Ectodermal cell (in vitro differentiated cells): ENCODE data around the gene TRAK1.

Experiments
- H3K27ac ChIP-seq: 2 replicates; pipeline ENCODE4 v1.7.0; 2013; ENCODE audit warnings: mild to moderate bottlenecking, low read depth, low read length; ENCODE audit not compliant: insufficient read depth, poor library complexity, severe bottlenecking
- H3K27me3 ChIP-seq: 2 replicates; pipeline ENCODE4 v1.7.0; 2013; ENCODE audit warnings: mild to moderate bottlenecking, low read length; ENCODE audit not compliant: insufficient read depth, control insufficient read depth, poor library complexity, severe bottlenecking
- H3K36me3 ChIP-seq: one replicate; pipeline ENCODE4 v1.7.0; 2013; ENCODE audit warnings: low read length; ENCODE audit not compliant: control insufficient read depth, insufficient read depth
- H3K4me1 ChIP-seq: one replicate; pipeline ENCODE4 v1.7.0; 2013; ENCODE audit warnings: low read length; ENCODE audit not compliant: control insufficient read depth, insufficient read depth
- H3K4me3 ChIP-seq: 2 replicates; pipeline ENCODE4 v1.7.0; 2013; ENCODE audit warnings: low read depth, low read length, control low read depth; ENCODE audit not compliant: insufficient read depth
- H3K9me3 ChIP-seq: 2 replicates; pipeline ENCODE4 v1.7.0; 2013; ENCODE audit warnings: mild to moderate bottlenecking, low read length, moderate library complexity; ENCODE audit not compliant: control insufficient read depth
- WGBS, 2 experiments: methylation state at CpG; one replicate each; pipeline ENCODE4 v1.1.7; 2013; ENCODE audit warnings: missing lambda C conversion rate in 2 of 2; 5-methylcytosine and 5-hydroxymethylcytosine counted together

TRAK1 gene

DNA sequence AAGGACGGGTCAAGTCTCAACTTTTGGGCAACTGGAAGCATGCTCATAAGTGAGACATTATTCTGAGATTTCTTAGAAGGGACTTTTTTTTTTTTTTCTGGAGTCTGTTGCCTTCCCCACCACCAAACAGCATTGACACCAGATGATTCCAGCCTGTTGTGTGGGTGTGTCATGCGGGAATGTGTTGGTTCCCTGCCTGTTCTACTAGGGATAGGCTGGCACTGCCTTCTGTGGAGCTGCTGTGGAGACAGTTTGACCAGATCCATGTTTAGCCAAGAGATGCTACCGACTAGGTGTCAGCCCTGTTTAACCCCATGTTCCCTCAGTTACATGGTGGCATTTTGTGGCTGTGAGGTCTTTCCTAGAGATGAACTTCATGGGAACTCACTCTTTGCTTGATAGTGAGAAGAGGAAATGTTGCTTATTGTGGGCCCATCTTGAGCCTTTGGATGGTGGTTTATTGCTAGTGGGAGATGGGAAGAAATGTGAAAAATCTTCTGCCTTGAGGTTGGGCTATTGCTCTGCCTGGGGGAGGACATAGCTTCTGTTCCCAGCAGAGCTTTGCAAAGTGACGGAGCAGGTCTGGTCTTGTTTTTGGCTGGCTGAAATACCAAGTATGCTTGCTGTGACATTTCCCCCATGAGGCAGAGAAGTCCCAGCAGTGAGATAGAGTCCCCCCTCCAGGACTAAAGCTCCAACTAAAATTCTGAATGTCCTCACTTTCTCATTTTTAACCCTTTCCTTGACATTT is 31.3 kb downstream of the TRAK1 start:
- no peaks in the 10 kb centered on the region for H3K9me3 ChIP-seq
- no peaks in the 10 kb centered on the region for H3K27me3 ChIP-seq
- WGBS, 2 experiments = 88 to 93% methylated on average over 4 of the region's 4 CpGs
- H3K4me3 ChIP-seq = no peak overlapping the region
- H3K27ac ChIP-seq = no peak overlapping the region
- no peaks in the 10 kb centered on the region for H3K4me1 ChIP-seq
- H3K36me3 ChIP-seq = peaks cover 6% of the 10 kb centered on the region

DNA sequence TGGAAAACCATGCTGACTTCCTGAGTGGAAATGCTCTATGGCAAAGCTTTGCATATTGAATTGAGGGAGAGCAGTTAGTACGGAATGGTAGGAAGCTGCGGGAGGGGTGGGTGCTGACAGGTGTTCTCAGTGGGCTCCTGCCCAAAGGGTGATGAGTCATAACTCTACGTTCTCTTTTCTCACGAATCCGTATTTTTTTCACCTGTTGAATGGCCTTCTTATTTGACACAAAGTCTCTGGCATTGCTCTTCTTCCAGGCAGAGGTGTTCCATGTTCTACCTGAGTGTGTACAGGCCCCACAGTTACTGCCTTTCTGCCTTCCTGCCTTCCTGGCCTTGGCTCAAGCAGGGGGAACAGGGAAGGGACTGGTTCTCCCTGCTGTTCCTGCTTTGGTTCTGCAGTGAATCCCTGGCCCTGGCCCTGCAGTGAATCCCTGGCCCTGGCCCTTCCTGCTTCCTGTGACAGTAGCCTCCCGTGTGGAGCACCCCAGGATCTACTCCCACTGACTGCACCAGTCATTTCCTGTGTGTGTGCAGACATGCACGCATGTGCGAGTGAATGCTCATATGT is 31.9 kb downstream of the TRAK1 start:
- Histone ChIP-seq H3K36me3 (peaks cover 6% of the 10 kb centered on the region), H3K9me3 (no peaks in the 10 kb centered on the region), H3K27me3 (no peaks in the 10 kb centered on the region), H3K4me1 (no peaks in the 10 kb centered on the region), H3K27ac (no peak overlapping the region), H3K4me3 (no peak overlapping the region)
- WGBS, 2 experiments = 89 to 90% methylated on average over 8 of the region's 8 CpGs

DNA sequence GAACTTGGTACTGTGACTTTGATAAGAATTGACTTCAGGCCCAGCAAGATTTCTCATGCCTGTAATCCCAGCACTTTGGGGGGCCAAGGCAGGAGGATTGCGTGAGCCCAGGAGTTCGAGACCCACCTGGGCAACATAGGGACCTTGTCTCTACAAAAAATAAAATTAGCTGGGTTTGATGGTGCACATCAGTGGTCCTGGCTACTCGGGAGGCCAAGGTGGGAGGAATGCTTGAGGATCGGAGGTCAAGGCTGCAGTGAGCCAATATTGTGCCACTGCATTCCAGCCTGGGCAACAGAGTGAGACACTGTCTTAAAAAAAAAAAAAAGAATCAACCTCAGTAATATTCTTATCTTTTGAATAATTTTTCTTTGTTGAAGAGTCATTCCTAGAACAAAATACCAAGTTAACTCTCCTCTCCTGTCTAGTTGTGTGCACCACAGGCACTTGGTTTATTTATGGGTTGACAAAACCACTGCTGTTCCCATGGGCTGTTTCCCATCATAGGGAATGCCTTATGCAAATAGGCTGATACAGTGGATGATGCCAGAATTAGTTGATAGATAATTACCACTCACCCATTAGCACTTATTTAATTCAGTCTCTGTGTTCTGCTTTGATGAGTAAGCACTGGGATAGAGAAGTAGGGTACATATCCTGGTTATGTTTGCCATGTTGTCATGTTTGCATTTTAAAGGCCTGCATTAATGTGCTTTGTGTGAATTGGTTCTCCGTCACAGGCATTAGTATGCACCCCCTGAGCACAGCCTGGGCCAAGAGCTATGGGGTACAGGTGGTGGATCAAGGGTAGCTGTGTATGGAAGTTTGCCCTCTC is 32.9 kb downstream of the TRAK1 start:
- WGBS, 2 experiments = 93 to 96% methylated on average over 5 of the region's 5 CpGs
- H3K27me3 ChIP-seq = no peaks in the 10 kb centered on the region
- no peaks in the 10 kb centered on the region for H3K4me1 ChIP-seq
- no peak overlapping the region for H3K4me3 ChIP-seq
- H3K27ac ChIP-seq = no peak overlapping the region
- H3K36me3 ChIP-seq = peaks cover 6% of the 10 kb centered on the region
- no peaks in the 10 kb centered on the region for H3K9me3 ChIP-seq

DNA sequence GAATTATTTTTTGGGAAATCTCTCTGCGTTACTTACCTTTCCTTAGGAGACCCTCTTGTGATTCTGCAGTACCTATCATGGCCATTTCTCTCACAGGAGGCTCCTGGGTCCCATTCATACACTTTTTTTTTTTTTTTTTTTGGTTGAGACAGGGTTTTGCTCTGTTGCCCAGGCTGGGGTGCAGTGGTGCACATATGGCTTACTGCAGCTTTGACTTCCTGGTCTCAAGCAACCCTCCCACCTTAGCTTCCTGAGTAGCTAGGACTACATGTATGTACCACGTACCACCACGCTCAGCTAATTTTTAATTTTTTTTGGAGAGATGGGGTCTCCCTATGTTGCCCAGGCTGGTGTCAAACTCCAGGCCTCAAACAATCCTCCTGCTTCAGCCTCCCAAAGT is 36.1 kb downstream of the TRAK1 start:
- no peak overlapping the region for H3K4me3 ChIP-seq
- no peaks in the 10 kb centered on the region for H3K27me3 ChIP-seq
- peaks cover 6% of the 10 kb centered on the region for H3K36me3 ChIP-seq
- H3K4me1 ChIP-seq = no peaks in the 10 kb centered on the region
- no peaks in the 10 kb centered on the region for H3K9me3 ChIP-seq
- 87 to 98% methylated on average over 3 of the region's 3 CpGs for WGBS, 2 experiments
- H3K27ac ChIP-seq = no peak overlapping the region

DNA sequence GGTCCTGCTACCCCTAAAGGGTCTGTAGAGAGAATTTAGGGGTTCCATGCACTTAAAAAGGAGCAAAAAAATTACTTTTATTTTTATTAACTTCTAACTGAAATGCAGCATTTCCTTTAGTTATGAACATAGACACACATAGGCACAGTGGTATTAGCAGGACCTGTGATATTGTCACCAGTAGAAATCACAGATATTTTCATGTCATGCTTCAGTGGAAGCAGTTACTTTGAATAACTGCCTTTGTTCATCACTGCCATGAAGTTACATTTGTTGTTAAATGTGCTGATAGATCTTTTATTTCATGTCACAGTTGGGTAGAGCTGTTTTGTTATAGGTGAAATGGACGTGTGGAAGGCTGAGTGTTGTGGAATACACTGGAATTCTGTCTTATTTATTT is 37.4 kb downstream of the TRAK1 start:
- Histone ChIP-seq H3K27ac (no peak overlapping the region), H3K4me1 (no peaks in the 10 kb centered on the region), H3K27me3 (no peaks in the 10 kb centered on the region), H3K36me3 (peaks cover 6% of the 10 kb centered on the region), H3K4me3 (no peak overlapping the region), H3K9me3 (no peaks in the 10 kb centered on the region)
- 80% methylated on average over 1 of the region's 1 CpG; no CpG with 5 or more reads in 1 of the 2 experiments for WGBS, 2 experiments

DNA sequence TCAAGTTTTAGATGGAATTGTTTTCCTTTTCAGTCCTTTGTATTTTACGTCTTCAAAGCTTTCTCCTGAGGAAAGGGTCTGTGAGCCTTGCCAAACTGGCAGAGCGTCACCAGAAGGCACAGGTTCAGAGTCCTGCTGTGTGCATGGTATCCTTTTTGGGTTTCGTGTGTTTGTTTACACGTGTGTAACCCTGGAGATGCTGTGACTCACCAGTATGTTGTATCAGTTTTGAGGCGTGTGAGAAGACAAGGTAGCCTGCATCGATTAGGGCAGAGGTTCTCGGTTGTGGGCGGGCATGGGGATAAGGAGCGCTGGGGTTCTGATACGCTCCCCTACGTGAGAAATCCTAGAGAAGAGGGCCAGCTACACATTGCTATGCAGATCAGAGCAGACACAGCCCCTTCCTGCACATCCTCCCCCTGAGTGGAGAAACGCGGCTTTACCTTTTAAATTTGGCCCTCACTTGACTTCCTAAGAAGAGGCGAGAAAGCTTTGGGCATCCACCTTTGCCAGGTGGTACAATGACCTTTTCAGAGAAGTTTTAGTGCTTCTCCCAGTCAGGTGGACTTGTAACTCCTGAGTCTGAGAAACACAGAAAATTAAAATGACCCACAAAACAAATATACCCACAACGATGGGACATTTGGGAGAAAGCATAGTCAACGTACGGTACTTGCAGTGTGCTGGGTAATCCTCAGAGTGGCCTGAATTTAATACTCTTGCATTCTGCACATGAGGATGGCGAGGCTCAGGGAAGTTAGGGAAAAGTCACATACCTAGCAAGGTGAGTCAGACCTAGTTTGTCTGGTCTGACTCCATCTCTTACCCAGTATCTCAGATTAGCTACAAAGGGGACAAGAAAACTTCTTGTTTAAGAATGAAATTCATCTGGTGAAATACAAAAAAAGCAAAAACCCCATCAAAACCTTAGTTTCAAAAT is 38.1 kb downstream of the TRAK1 start:
- whole genome bisulfite sequencing, 2 experiments = 93% methylated on average over 18 of the region's 18 CpGs

DNA sequence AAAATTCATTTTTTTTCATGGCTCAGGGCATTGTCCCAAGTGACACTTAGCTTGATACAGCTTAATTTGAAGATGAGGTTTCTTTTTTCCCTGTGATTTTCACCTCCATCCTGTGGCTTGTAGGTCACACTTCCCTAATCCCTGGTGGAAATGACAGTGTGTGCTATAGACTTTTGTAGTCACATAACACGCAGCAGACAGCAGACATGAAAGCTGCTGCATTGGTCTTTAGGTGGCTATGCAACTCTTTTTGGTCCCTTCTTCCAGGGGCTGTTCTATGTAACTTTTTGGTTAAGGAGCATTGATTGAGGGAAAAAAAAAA is 38.8 kb downstream of the TRAK1 start:
- H3K27me3 ChIP-seq = no peaks in the 10 kb centered on the region
- H3K27ac ChIP-seq = no peak overlapping the region
- 93 to 96% methylated on average over 1 of the region's 1 CpG for WGBS, 2 experiments
- no peak overlapping the region for H3K4me3 ChIP-seq
- peaks cover 6% of the 10 kb centered on the region for H3K36me3 ChIP-seq
- no peaks in the 10 kb centered on the region for H3K9me3 ChIP-seq
- no peaks in the 10 kb centered on the region for H3K4me1 ChIP-seq

More for the DNA sequence above, 38.1 kb downstream of the TRAK1 start:
- H3K27ac ChIP-seq = no peak overlapping the region
- H3K4me1 ChIP-seq = no peaks in the 10 kb centered on the region
- no peaks in the 10 kb centered on the region for H3K9me3 ChIP-seq
- no peaks in the 10 kb centered on the region for H3K27me3 ChIP-seq
- H3K36me3 ChIP-seq = peaks cover 6% of the 10 kb centered on the region
- H3K4me3 ChIP-seq = no peak overlapping the region

DNA sequence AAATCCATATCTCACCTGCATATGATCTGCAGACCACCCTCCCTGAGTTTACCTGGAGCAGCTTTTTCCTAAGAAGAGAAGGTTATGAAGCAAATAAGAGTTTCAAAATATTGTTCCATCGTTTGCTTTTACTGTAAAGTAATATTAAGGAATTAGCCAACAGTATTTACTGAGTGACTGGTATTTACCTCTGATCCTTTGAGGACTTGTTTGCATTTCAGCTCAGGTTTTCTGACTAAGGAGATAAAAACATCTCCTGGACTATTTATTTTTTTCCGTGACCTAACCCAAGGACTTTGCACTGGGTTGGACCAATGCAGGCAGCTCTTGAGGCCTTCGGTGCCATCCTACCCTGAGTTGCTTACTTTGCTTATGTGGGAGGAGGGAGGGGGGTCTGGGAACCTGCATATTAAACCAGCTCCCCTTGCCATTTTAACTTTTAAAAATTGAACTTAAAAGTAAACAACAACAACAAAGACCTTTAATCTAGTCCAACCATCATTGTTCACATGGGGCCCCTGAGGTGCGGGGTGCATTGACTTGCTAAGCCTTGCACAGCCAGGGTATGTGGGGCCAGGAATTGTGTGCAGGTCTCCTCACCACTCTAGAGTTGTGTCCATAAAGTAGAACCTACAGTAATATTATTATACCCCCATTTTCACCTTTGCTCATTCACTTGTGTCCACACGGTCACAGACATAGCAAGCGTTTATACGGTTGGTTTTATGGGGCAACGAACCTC is 39.3 kb downstream of the TRAK1 start:
- Histone ChIP-seq H3K4me1 (no peaks in the 10 kb centered on the region), H3K36me3 (peaks cover 6% of the 10 kb centered on the region), H3K27me3 (no peaks in the 10 kb centered on the region), H3K27ac (no peak overlapping the region), H3K9me3 (no peaks in the 10 kb centered on the region), H3K4me3 (no peak overlapping the region)
- WGBS, 2 experiments = 92 to 99% methylated on average over 8 of the region's 8 CpGs

DNA sequence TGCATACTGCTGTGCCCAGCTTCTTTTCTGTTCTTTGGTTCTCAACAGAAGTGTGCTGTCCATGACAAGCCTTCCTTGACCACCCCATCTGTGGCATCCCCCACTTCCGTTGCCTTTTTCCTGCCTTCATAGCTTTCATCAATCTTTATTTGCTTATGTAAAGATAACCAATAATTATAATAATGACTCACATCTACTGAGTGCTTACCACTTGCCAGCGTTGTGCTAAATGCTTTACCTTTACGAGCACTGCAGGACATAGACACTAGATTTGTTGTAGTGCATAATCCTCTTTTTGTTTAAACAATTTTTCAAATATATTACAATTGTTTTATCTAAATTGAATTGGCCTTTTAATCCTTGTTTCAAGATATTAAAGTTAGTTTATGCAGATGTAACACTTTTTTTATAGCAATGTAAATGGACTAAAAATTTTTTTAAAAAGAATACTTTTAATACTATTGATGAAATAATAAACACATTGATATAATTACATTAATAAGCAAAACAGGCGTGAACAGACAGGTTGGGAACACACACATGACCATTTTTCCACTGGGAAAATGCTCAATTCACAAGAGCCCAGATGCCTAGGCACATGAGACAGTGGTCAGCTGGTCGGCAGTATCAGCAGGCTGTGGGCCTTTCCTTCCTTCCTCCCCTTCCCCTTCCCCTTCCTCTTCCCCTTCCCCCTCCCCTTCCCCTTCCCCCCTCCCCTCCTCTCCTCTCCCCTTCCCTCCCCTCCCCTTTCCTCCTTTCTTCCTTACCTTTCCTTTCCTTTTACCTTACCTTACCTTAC is 42.5 kb downstream of the TRAK1 start:
- WGBS, 2 experiments = 79 to 80% methylated on average over 4 to 5 of the region's 5 CpGs
- no peaks in the 10 kb centered on the region for H3K9me3 ChIP-seq
- H3K4me1 ChIP-seq = no peaks in the 10 kb centered on the region
- no peaks in the 10 kb centered on the region for H3K27me3 ChIP-seq
- H3K36me3 ChIP-seq = no peaks in the 10 kb centered on the region
- no peak overlapping the region for H3K27ac ChIP-seq
- no peak overlapping the region for H3K4me3 ChIP-seq
